H4 (cell line): ENCODE measurements around the gene MFSD8. TPM values are rescaled to one million over a fixed set of nuclear protein-coding genes. Genes with fewer than 3 reads are reported as not detected.
"Not testable (repeated sequence)": the region's sequence is repeated elsewhere in the genome, so short reads cannot be mapped to it uniquely, and the experiment has no call there.

Experiments used
- DNase-seq: peaks from one replicate; pipeline ENCODE4 v3.0.0-alpha.2; 2015; ENCODE audit warnings: low spot score
- total RNA-seq: library from RNA; depleted of rRNA; stranded (reverse); fragments of >200 nt; shearing (Covaris generic); gene quantifications from 2 replicates; pipeline ENCODE4 v1.2.3, GENCODE V29; 2014; rRNA removed

The MFSD8 gene
- total RNA-seq = 4.3 and 20.6 TPM in 2 replicates

GRCh38 chr4:127965062-127965802, at the start of gene MFSD8, which contains the start of gene ABHD18:
Gene MFSD8, minus strand, starts transcription at chr4:127965173. Its CDS starts 40 bp downstream, at chr4:127965133.
Gene ABHD18, plus strand, starts transcription at chr4:127965406. Its CDS starts 17,550 bp downstream, at chr4:127982956.
- peak; percentile 98 for DNase-seq

- no peak for DNase-seq
These were observed 44.5 kb upstream of the MFSD8 start for GRCh38 chr4:128009428-128009827.

GRCh38 chr4:128006592-128006991, 41.6 kb upstream of the MFSD8 start:
- DNase-seq = no peak

GRCh38 chr4:127997534-127998388, 32.8 kb upstream of the MFSD8 start:
- DNase-seq = peak; percentile 22

GRCh38 chr4:127996521-127996920, 31.5 kb upstream of the MFSD8 start:
- not testable (repeated sequence) for DNase-seq

- DNase-seq = peak; percentile 42
These were observed 30.8 kb upstream of the MFSD8 start for GRCh38 chr4:127995776-127996175.

- DNase-seq = no peak
These were observed 28.2 kb upstream of the MFSD8 start for GRCh38 chr4:127993151-127993550.

- DNase-seq = no peak
These were observed 23.7 kb upstream of the MFSD8 start for GRCh38 chr4:127988638-127989037.

GRCh38 chr4:127985989-127986388, 21.0 kb upstream of the MFSD8 start:
- DNase-seq = no peak

- no peak for DNase-seq
These were observed 17.5 kb upstream of the MFSD8 start for GRCh38 chr4:127982445-127982844.

GRCh38 chr4:127978930-127979329, 14.0 kb upstream of the MFSD8 start:
- no peak for DNase-seq

- no peak for DNase-seq
These were observed 10.3 kb upstream of the MFSD8 start for GRCh38 chr4:127975121-127975770.

GRCh38 chr4:127970925-127971324, 6.0 kb upstream of the MFSD8 start:
- DNase-seq = not testable (repeated sequence)

GRCh38 chr4:127968586-127968985, 3.6 kb upstream of the MFSD8 start:
- no peak for DNase-seq

GRCh38 chr4:127967141-127967775, 2.3 kb upstream of the MFSD8 start:
- no peak for DNase-seq

- peak; percentile 9 for DNase-seq
These were observed 816 bp upstream of the MFSD8 start for GRCh38 chr4:127965803-127966175.

- peak; percentile 6 for DNase-seq
These were observed 429 bp downstream of the MFSD8 start for GRCh38 chr4:127964426-127965061.

- DNase-seq = not testable (repeated sequence)
These were observed 1.2 kb downstream of the MFSD8 start for GRCh38 chr4:127963633-127964398.

- no peak for DNase-seq
These were observed 5.2 kb downstream of the MFSD8 start for GRCh38 chr4:127959794-127960193.

GRCh38 chr4:127957105-127957504, 7.9 kb downstream of the MFSD8 start:
- DNase-seq = no peak
